HEK293 (cell line): ENCODE results near the gene DTWD2.
"Not testable (repeated sequence)": the region's sequence is repeated elsewhere in the genome, so short reads cannot be mapped to it uniquely, and the experiment has no call there.

Experiments used
- CTCF ChIA-PET: fragments of 350-600 bp; formaldehyde crosslinking; extraction: SDS; loops from one replicate; lab custom pipeline; 2021; ENCODE audit warnings: antibody characterized with exemption; lab: Yijun Ruan, JAX
- POLR2A ChIA-PET: fragments of 300-600 bp; formaldehyde crosslinking; extraction: SDS; loops from one replicate; lab custom pipeline; 2020; ENCODE audit warnings: antibody characterized with exemption, inconsistent platforms; lab: Yijun Ruan, JAX
- H3K27ac ChIP-seq: fragments of 200-500 bp; sonication (Bioruptor generic); 2 replicates; pipeline ENCODE4 v1.5.1; 2014; ENCODE audit warnings: low read depth, low read length, control low read depth, inconsistent platforms; ENCODE audit errors: extremely low read depth
- H3K36me3 ChIP-seq, 2 experiments: fragments of 200-500 bp in 1 of 2; sonication (Bioruptor generic) in 1 of 2; 1 replicate in 1 of 2; 2 replicates in 1 of 2; pipeline ENCODE4 v1.5.1; 2014 to 2017; ENCODE audit warnings: inconsistent platforms in 2 of 2, low read length in 2 of 2; ENCODE audit not compliant: control insufficient read depth in 2 of 2, insufficient read depth in 1 of 2
- H3K4me1 ChIP-seq: fragments of 200-500 bp; sonication (Bioruptor generic); 2 replicates; pipeline ENCODE4 v1.5.1; 2014; ENCODE audit warnings: mild to moderate bottlenecking, low read length, inconsistent platforms; ENCODE audit not compliant: control insufficient read depth, insufficient read depth
- H3K4me3 ChIP-seq: 2 replicates; pipeline ENCODE4 v1.5.1; 2011; ENCODE audit warnings: low read depth, mild to moderate bottlenecking, control low read depth, low read length, moderate library complexity
- H3K9me3 ChIP-seq: fragments of 200-500 bp; sonication (Bioruptor generic); 2 replicates; pipeline ENCODE4 v1.5.1; 2014; ENCODE audit warnings: low read depth, low read length, inconsistent platforms; ENCODE audit not compliant: control insufficient read depth, insufficient read depth
- BCL11A ChIP-seq: fragments of 450-650 bp; formaldehyde crosslinking; IDR thresholded peaks from 2 replicates; pipeline ENCODE4 v1.5.1; 2016; ENCODE audit warnings: low read depth, missing biosample characterization, missing genetic modification characterization
- SCRT1 ChIP-seq: fragments of 450-650 bp; formaldehyde crosslinking; IDR thresholded peaks from 2 replicates; pipeline ENCODE4 v1.5.1; 2016; ENCODE audit warnings: missing biosample characterization, missing genetic modification characterization, borderline replicate concordance
- ZNF138 ChIP-seq: fragments of 450-650 bp; formaldehyde crosslinking; IDR thresholded peaks from 2 replicates; pipeline ENCODE4 v1.5.1; 2016; ENCODE audit warnings: missing biosample characterization, missing genetic modification characterization, borderline replicate concordance
- ZNF214 ChIP-seq: fragments of 450-650 bp; formaldehyde crosslinking; IDR thresholded peaks from 2 replicates; pipeline ENCODE4 v1.5.1; 2017; ENCODE audit warnings: missing biosample characterization, mild to moderate bottlenecking, missing genetic modification characterization, borderline replicate concordance
- ZNF221 ChIP-seq: fragments of 450-650 bp; formaldehyde crosslinking; IDR thresholded peaks from 2 replicates; pipeline ENCODE4 v1.5.1; 2017; ENCODE audit warnings: missing biosample characterization, missing genetic modification characterization, borderline replicate concordance
- ZNF335 ChIP-seq: fragments of 450-650 bp; formaldehyde crosslinking; conservative IDR thresholded peaks from 2 replicates; pipeline ENCODE4 v1.5.1; 2016; ENCODE audit warnings: missing biosample characterization, missing genetic modification characterization
- ZNF416 ChIP-seq: fragments of 450-650 bp; formaldehyde crosslinking; IDR thresholded peaks from 2 replicates; pipeline ENCODE4 v1.5.1; 2016; ENCODE audit warnings: missing biosample characterization, missing genetic modification characterization
- ZNF423 ChIP-seq: fragments of 450-650 bp; formaldehyde crosslinking; IDR thresholded peaks from 2 replicates; pipeline ENCODE4 v1.5.1; 2016; ENCODE audit warnings: missing biosample characterization, missing genetic modification characterization
- TF ChIP-seq, protein P1 (sequence below): fragments of 450-650 bp; formaldehyde crosslinking; IDR thresholded peaks from 2 replicates; pipeline ENCODE4 v1.5.1; 2017; ENCODE audit warnings: missing biosample characterization, missing genetic modification characterization
- TF ChIP-seq, protein P2 (sequence below): fragments of 450-650 bp; IDR thresholded peaks from 2 replicates; pipeline ENCODE4 v1.5.1; 2018; ENCODE audit warnings: missing biosample characterization, mild to moderate bottlenecking, missing genetic modification characterization
- TF ChIP-seq, protein P3 (sequence below): fragments of 450-650 bp; formaldehyde crosslinking; IDR thresholded peaks from 2 replicates; pipeline ENCODE4 v1.5.1; 2017; ENCODE audit warnings: missing biosample characterization, missing genetic modification characterization

The DTWD2 gene

DNA sequence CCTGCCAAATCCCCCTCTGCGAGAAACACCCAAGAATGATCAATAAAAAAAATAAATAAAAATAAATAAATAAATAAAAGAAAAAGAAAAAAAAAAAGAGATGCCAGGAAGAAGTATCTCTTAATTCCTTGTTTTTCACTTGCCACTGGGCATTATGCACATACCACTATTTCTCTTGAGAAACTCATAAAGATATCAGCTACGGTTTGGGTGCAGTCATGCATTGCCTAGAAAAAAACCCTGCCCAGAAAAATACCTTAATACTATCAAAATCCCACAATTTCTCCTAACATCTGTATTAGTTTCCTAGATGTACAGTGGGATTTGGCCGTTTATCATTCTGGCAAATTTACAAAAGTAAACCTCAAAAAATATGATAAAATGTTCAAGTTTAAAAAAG lies 22.5 kb downstream of the DTWD2 start:
- ChIA-PET CTCF (interaction anchor here (0.6 to 0.7 kb wide), 2 partner anchors 115 to 496 kb away, joined by 3 to 4 read pairs; no protein-coding TSS in a partner anchor), POLR2A (no interaction called here)
- no peak overlapping the region for H3K4me3 ChIP-seq
- H3K4me1 ChIP-seq: peaks cover 20% of the 10 kb centered on the region
- H3K36me3 ChIP-seq: no peaks in the 10 kb centered on the region
- TF ChIP-seq ZNF335 (tag by site-specific recombination) (peak; percentile 33; the same call in 1 of the 2 replicates), ZNF214 (tag by site-specific recombination) (no peak), ZNF416 (tag by site-specific recombination) (no peak), BCL11A (tag by site-specific recombination) (no peak)
- TF ChIP-seq, protein P1, sequence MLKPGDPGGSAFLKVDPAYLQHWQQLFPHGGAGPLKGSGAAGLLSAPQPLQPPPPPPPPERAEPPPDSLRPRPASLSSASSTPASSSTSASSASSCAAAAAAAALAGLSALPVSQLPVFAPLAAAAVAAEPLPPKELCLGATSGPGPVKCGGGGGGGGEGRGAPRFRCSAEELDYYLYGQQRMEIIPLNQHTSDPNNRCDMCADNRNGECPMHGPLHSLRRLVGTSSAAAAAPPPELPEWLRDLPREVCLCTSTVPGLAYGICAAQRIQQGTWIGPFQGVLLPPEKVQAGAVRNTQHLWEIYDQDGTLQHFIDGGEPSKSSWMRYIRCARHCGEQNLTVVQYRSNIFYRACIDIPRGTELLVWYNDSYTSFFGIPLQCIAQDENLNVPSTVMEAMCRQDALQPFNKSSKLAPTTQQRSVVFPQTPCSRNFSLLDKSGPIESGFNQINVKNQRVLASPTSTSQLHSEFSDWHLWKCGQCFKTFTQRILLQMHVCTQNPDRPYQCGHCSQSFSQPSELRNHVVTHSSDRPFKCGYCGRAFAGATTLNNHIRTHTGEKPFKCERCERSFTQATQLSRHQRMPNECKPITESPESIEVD (tag by site-specific recombination): peak; percentile 51; the same call in 1 of the 2 replicates
- TF ChIP-seq, protein P2, sequence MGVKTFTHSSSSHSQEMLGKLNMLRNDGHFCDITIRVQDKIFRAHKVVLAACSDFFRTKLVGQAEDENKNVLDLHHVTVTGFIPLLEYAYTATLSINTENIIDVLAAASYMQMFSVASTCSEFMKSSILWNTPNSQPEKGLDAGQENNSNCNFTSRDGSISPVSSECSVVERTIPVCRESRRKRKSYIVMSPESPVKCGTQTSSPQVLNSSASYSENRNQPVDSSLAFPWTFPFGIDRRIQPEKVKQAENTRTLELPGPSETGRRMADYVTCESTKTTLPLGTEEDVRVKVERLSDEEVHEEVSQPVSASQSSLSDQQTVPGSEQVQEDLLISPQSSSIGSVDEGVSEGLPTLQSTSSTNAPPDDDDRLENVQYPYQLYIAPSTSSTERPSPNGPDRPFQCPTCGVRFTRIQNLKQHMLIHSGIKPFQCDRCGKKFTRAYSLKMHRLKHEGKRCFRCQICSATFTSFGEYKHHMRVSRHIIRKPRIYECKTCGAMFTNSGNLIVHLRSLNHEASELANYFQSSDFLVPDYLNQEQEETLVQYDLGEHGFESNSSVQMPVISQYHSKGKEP (tag by site-specific recombination): peak; percentile 58; the same call in 1 of the 2 replicates
- H3K27ac ChIP-seq: no peak overlapping the region
- H3K9me3 ChIP-seq: no peaks in the 10 kb centered on the region

DNA sequence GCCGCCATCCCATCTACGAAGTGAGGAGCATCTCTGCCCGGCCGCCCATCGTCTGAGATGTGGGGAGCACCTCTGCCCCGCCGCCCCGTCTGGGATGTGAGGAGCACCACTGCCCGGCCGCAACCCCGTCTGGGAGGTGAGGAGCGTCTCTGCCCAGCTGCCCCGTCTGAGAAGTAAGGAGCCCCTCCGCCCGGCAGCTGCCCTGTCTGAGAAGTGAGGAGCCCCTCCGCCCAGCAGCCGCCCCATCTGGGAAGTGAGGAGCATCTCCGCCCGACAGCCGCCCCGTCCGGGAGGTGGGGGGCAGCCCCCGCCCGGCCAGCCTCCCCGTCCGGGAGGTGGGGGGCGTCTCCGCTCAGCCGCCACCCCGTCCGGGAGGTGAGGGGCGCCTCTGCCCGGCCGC lies 23.4 kb downstream of the DTWD2 start:
- peaks cover 20% of the 10 kb centered on the region for H3K4me1 ChIP-seq
- H3K9me3 ChIP-seq, POLR2A ChIA-PET, H3K27ac ChIP-seq, CTCF ChIA-PET, H3K4me3 ChIP-seq, H3K36me3 ChIP-seq: not testable (repeated sequence)

DNA sequence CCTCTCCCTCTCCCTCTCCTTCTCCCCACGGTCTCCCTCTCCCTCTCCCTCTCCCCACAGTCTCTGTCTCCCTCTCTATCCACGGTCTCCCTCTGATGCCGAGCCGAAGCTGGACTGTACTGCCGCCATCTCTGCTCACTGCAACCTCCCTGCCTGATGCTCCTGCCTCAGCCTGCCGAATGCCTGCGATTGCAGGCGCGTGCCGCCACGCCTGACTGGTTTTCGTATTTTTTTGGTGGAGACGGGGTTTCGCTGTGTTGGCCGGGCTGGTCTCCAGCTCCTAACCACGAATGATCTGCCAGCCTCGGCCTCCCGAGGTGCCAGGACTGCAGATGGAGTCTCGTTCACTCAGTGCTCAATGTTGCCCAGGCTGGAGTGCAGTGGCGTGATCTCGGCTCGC lies 24.0 kb downstream of the DTWD2 start:
- CTCF ChIA-PET, H3K27ac ChIP-seq, H3K9me3 ChIP-seq, H3K36me3 ChIP-seq, POLR2A ChIA-PET, H3K4me3 ChIP-seq: not testable (repeated sequence)
- peaks cover 20% of the 10 kb centered on the region for H3K4me1 ChIP-seq

DNA sequence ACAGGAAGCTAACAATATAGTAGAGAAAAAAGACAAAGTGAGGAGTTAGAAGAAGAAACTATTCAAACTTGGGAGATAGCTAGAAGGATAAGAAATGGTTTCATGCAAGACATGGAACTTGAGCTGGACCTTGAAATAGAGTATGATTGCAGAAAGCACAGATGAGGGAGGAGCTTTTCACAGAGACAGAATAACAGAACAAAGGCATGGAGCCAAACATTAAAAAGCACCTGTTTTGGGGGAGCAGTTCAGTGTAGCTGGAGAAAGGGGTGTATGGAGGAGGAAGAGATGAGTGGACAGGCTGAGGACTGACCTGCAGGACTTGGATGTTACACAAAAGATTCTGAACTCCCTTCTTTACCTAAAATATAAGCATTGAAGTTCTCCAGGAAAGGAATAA lies 25.2 kb downstream of the DTWD2 start:
- H3K36me3 ChIP-seq: no peaks in the 10 kb centered on the region
- H3K4me3 ChIP-seq: no peak overlapping the region
- CTCF ChIA-PET: interaction anchor here (1.4 kb wide), 1 partner anchor 25 kb away, joined by 6 read pairs; the partner anchor contains the start of gene DTWD2
- H3K4me1 ChIP-seq: peaks cover 17% of the 10 kb centered on the region
- POLR2A ChIA-PET: no interaction called here
- H3K27ac ChIP-seq: no peak overlapping the region
- no peaks in the 10 kb centered on the region for H3K9me3 ChIP-seq
- TF ChIP-seq, protein P3, sequence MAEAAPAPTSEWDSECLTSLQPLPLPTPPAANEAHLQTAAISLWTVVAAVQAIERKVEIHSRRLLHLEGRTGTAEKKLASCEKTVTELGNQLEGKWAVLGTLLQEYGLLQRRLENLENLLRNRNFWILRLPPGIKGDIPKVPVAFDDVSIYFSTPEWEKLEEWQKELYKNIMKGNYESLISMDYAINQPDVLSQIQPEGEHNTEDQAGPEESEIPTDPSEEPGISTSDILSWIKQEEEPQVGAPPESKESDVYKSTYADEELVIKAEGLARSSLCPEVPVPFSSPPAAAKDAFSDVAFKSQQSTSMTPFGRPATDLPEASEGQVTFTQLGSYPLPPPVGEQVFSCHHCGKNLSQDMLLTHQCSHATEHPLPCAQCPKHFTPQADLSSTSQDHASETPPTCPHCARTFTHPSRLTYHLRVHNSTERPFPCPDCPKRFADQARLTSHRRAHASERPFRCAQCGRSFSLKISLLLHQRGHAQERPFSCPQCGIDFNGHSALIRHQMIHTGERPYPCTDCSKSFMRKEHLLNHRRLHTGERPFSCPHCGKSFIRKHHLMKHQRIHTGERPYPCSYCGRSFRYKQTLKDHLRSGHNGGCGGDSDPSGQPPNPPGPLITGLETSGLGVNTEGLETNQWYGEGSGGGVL (tag by site-specific recombination): no peak
- TF ChIP-seq ZNF221 (tag by site-specific recombination) (no peak), ZNF138 (tag by site-specific recombination) (no peak), SCRT1 (tag by site-specific recombination) (no peak), ZNF423 (tag by site-specific recombination) (no peak)
- TF ChIP-seq, all 188 proteins: peak for 0
